Measurements from ENCODE around the gene ACTR8. TPM values are rescaled to one million over a fixed set of nuclear protein-coding genes. Genes with fewer than 3 reads are reported as not detected.

The ACTR8 gene
- total RNA-seq, 1 donor from 2014 or later: 29.6 TPM

Other genes with a start within 250 kb of the ACTR8 start
- 0.60 TPM for gene CHDH, start 35.7 kb downstream of the ACTR8 start, total RNA-seq
- 0.65 TPM for gene IL17RB, start 35.6 kb downstream of the ACTR8 start, total RNA-seq
- 31.9 TPM for gene SELENOK, start 9.7 kb upstream of the ACTR8 start, total RNA-seq
- gene CACNA2D3, start 240.4 kb upstream of the ACTR8 start, total RNA-seq: 8.3 TPM

Data from ureter (tissue), 1 donor.